CD4-positive, alpha-beta T cell treated with Interleukin-10 for 1 hour (primary cell): ENCODE measurements around the gene OBSL1.

Experiments used
- DNase-seq: peaks from one replicate; pipeline ENCODE4 v3.0.0-alpha.2; 2020

OBSL1 gene

DNA sequence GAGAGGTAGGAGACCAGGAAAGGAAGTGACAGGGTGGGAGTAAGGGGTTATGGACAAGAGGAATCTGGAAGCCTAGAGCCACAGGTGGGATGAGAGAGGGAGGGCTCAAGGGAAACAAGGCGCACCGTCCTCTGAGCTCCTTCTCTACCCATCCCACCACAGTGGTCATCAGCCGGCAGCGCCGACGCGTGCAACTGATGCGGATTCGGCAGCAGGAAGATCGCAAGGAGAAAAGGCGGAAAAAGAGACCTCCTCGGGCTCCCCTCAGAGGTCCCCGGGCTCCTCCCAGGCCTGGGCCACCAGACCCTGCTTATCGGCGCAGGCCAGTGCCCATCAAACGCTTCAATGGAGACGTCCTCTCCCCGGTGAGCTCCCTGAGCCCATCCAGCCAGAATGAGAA is 22.3 kb downstream of the OBSL1 start:
- no peak for DNase-seq

- DNase-seq = no peak
These were observed 23.7 kb downstream of the OBSL1 start for GRCh38 chr2:219547621-219548020.

DNA sequence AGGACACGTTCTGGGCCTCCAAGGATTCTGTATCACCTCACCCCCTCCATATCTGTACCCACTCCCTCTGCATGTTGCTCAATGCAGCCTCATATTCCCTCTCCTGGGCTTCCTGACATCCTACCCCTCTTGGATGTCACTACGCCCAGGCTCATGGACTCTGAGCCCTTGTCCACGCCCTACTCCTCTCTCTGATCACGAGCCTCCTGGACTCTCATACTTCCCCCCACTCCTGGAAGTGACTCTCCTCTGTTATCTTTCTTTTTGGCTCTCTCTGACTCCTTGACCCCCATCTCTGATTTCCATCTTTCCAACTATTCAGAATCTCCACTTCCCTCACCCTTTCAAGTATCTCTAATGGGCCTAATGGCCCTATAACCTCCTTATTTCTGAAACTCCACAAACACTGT is 25.4 kb downstream of the OBSL1 start:
- DNase-seq = no peak

- DNase-seq = no peak
These were observed 25.9 kb downstream of the OBSL1 start for GRCh38 chr2:219545295-219545942.

GRCh38 chr2:219544567-219544966 is 26.8 kb downstream of the OBSL1 start:
- no peak for DNase-seq

DNA sequence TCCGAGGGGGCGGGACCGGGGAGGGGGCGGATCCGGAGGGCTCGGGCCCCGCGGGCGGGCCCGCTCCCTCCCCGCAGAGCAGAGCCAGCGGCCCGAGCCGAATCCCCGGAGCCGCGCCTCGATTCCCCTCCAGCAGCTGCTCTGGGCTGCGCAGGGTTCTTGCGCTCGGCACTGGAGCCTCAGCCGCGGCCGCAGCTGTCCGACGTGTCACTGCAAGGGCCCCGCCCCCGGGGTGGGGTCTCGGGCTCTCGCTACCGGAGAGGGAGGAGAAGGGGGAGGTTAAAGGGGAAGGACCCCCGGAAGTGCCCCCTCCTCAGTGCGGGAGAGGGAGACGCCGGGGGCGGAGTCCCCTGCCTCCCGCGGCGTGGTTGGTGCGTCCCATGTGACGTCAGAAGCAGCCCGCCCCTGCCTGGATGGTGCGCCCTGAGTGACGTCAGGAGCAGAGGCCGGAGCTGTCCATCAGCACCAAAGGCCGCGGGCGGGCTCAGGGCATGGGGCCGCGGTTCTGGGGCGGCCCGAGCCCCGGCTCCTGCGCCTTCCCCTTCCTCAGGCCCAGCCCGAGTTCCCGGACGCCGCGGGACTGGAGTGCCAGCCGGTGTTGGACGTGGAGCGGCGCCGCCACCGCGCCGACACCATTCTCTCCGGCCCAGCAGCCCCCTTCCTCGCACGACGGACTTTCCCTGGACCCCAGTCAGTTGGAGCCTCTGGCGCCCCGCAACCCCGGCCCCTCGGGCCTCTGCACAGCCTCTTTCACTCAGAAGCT is 27.6 kb downstream of the OBSL1 start, which contains the start of the genes CHPF and TMEM198:
TSS of gene CHPF (minus strand) at position 214 of the 763 bp plus-strand sequence. CDS start 271 bp downstream, outside the sequence.
TSS of gene TMEM198 (plus strand) at position 433 of the 763 bp plus-strand sequence. CDS start 700 bp downstream, outside the sequence.
- DNase-seq = peak; percentile 96

- peak; percentile 14 for DNase-seq
These were observed 28.3 kb downstream of the OBSL1 start for GRCh38 chr2:219542931-219543595.

DNA sequence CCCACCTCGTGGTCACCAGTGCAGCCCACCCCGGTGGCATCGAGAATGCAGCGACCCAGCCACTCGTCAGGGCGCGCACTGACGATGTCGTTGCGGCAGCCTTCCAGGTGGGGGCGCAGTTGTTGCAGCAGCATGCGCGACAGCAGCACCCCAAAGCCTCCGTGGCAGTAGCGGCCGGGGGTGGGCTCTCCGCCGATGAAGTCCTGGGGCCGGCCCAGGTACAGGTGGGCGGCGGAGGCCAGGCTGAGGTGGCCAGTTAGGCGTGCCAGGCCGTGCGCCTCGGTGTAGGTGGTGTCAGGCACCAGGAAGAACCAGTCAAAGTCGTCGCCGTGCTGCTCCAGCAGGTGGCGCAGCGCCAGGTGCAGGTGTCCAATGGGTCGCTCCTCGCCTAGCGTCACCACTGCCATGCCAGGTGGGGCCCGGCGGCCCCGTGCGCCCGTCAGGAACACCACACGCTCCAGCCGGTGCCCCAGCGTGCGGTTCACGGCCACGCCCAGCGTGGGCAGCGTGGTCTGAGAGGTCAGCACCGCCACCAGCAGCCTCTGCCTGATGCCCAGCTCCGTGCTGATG is 29.6 kb downstream of the OBSL1 start:
- peak; percentile 91 for DNase-seq

DNA sequence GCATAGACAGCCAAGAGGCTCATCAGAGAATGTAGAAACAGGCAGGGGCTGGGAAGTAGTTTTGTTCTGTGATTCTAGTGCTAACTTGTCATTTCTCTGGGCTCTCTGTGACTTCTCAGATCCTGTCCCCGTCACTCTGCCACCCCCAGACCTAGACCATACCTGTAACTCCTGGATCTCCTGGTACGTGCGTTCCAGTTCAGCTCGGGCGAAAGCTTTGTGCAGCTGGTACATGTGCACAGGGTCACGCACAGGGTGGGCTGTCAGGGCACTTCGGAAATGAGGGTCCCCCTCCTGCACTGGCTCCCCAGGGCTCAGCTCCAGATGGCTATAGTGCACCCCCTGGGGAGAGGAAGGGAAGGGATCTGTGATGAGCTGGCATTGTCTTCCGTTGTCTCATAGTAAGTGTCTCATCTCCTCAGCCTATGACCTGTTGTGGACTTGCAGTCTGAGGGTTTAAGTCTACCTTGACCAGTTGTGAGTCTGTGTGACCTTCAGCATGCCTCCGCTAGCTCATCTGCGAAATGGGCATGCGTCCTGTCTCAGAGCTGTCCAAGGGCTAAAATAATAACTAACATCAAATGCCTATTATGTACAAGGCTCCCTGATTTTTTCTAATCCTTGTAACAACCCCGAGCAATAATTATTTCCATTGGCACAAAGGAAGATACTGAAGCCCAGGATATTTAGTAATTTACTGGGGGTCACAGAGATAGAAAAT is 30.4 kb downstream of the OBSL1 start:
- no peak for DNase-seq

DNA sequence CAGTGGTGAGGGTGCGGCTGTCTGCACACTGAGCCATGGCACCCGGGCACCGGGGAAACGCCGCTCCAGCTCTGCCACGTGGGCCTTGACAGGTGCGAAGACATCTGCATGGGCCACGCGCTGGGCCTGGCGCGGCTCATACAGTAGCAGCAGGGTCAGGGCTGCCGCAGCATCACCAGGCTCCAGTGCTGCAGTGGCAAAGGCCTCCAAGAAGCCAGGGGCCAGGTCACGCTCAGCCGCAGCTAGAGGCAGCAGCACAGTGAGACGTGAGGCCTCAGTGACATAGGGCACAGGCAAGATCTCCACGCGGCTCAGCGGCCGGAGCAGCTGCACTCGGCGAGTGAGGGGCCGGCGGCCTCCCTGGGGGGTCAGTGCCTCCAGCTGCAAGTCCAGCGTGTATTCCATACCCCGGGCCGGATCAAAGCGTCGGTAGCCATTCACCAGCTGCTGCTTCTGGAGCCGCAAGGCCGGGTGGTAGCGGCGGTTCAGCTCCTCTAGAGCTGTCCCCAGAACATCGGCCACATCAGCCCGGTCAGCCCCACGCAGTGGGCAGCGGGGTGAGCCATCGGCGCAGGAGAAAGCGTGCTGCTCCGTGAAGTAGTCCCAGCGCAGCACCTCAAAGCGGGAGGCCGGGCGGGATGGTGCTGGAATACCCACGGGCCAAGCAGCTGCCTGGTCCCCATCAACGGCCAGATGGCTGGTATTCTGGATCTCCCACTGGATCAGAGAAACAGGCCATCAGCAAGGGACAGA is 31.2 kb downstream of the OBSL1 start:
- no peak for DNase-seq

DNA sequence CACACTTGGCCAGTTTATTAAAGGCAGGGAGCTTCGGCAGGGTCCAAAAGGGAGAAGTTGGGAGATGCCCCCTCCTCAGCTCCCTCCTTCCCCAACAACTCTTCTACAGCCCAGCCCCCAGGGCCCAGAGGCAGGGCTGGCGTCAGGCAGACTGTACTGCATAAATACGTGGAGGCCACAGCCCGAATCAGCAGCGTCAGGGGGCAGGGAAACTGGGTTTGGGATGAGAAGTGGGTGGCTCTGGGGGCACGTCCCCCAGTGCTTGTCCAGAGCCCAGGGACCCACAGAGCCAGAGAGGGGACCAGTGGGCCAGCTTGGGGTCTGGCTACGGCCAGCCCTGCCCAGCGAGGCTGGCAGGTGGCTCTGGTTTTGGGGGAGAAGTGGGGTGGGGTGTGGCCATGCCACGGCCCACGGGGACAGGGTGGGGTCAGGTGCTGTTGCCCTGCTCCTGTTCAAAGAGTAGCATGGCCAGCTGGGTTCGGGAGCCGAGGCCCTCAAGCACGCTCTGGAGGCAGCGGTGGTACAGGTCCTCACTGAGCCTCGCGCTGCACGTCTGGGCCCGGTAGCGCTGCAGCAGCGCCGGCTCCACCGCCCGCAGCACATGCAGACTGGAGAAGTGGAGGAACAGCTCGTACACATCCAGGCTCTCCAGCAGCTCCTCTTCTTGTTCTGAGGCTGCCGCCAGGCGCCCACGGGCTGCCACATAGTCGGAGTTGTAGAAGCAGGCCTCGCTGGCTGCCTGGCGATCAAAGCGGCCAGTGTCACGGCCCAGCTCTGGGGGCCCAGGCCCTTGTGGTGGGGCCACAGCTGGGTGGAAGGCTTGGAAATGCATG is 32.2 kb downstream of the OBSL1 start:
- no peak for DNase-seq

DNA sequence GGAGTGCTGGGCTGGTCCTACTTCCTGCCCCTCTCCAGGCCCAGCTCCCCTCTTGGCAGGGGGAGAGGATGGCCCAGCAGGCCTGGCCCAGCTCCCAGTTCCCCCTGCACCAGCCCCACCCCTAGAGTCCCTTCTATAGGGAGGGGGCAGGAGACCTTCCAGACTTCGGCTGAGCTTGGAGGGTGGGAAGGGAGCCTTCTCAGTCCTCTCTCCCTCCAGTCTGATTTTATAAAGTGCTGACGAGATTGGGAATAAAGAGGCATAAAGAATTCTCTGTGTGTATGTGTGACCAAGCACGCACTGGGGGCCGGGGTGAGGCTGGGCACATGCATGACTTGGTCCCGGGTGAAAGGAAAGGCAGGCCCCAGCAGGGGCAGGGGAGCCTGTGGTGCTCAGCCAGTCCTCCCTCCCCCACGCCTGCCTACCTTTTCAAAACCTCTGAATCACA is 32.8 kb downstream of the OBSL1 start:
- no peak for DNase-seq

DNA sequence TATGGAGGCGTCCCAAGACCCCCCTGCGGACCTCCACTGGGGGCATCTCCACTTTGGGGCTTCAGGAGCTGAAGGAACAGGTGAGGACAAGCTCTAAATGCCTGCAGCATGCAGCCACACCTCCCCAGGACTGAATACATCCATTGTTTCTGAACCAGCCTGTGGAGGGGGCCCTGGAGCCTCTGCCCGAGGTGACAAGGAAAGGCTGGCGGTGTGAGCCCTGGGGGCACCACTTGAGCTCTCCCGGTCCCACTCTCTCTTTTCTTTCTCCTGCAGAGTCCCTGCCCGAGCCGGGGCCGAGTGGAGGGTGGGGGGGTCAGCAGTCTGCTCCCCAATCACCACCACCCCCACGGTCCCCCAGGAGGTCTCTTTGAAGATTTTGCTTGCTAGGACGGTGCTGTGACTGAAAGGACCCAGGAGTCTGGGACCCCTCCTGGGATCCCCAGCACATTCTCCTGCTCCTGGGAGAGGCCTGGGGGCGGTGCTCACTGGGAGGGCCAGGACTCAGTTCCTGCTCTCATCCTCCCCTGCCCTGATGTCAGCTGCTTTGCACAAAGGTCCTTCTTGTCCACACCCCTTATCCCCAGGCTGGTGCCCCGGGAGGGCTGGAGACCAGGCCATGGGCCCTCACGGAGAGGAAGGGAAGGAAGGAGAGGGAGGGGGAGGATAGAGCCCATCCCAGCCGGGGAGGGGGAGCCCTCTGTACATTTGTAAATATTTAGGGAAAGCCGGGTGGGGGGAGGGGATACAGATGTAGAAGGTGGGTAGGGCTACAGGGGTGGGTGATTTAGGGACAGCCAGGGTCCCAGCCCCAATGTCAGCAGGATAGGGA is 33.5 kb downstream of the OBSL1 start:
- no peak for DNase-seq

DNA sequence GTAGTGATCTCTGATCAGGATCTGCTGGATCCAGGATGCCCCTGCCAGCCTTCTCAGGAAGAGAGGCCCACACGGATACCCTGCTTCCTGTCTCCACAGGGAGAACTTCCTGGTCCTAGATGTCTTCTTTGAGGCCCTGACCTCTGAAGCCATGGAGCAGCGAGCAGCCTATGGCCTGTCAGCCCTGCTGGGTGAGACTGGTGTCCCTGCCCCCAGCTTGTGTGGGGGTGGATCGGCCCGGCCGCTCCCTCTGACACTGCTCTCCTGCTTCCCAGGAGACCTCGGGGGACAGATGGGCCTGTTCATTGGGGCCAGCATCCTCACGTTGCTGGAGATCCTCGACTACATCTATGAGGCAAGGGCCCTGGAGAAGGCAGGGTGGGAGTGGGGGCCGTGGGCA is 34.4 kb downstream of the OBSL1 start:
- DNase-seq = no peak

- no peak for DNase-seq
These were observed 34.9 kb downstream of the OBSL1 start for GRCh38 chr2:219536425-219536824.

DNA sequence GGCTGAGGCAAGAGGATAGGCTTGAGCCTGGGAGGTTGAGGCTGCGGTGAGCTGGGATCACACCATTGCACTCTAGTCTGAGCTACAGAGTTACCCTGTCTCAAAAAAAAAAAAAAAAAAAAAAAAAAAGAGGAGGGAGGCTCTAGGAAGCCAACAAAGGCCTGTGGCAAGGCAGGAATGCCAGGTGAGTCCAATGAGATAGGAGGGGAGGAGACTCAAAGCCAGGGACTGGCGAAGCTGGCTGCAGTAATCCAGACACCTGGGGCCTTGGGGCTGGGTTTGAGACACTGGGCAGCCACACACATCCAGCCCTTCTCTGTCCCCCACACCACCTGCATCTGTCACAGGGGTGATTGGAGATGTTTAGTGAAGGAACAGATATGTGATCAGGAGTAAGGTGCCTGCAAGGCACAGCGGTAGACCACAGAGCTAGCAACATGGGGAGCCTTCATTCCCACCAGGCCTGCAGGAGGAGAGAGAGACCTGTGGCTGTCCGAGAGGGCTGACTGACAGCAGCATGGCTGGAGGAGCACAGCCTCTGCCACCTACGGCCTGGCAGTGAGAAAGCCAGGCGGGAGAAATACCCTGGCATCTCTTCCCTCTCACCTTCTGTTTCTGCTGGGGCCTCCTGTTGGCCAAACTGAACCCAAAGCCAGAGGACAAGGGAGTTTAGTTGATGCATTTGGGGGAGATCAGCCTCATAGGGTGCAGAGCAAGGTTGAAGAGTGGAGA is 37.2 kb downstream of the OBSL1 start:
- DNase-seq = no peak

GRCh38 chr2:219532378-219532649 is 39.0 kb downstream of the OBSL1 start:
- DNase-seq = no peak

- no peak for DNase-seq
These were observed 39.5 kb downstream of the OBSL1 start for GRCh38 chr2:219531639-219532377.
